A549 (cell line): Measurements from ENCODE around the gene HIPK3. TPM values are rescaled to one million over a fixed set of nuclear protein-coding genes. Genes with fewer than 3 reads are reported as not detected.

Source experiments
- ATAC-seq, 2 experiments: fragments of 200-7000 bp in 1 of 2; fragments of >200 bp in 1 of 2; cut with Nextera tagmentation in 1 of 2; cut with Tn5 transposase in 1 of 2; 3 replicates each; pipeline versions ENCODE4 v1.8.0 to v1.9.1; 2018 to 2020; ENCODE audit warnings: mild to moderate bottlenecking in 1 of 2, moderate library complexity in 1 of 2
- CTCF ChIA-PET: fragments of 300-600 bp; sonication (Branson Sonifier 250); formaldehyde crosslinking; extraction: SDS; loops from one replicate; lab custom pipeline; 2021; ENCODE audit warnings: antibody characterized with exemption, inconsistent platforms; lab: Yijun Ruan, JAX
- POLR2A ChIA-PET: fragments of 350-600 bp; formaldehyde crosslinking; extraction: SDS; loops from one replicate; lab custom pipeline; 2021; ENCODE audit warnings: antibody characterized with exemption, inconsistent platforms; lab: Yijun Ruan, JAX
- DNase-seq, 2 experiments: peaks; one replicate each; pipeline versions ENCODE4 v3.0.0 to v3.0.0-alpha.2; 2011 to 2016; ENCODE audit warnings: low read depth in 1 of 2, low spot score in 1 of 2
- FAIRE-seq: peaks from 2 replicates; lab custom pipeline; 2011; peaks lifted over from hg19 to GRCh38; lab: Jason Lieb, UNC
- H3K27ac ChIP-seq, 2 experiments: fragments of >200 bp; sonication (Bioruptor Twin); formaldehyde crosslinking; 3 replicates each; pipeline ENCODE4 v1.5.1; 2016 to 2017
- H3K4me1 ChIP-seq: fragments of >200 bp; sonication (Bioruptor Twin); formaldehyde crosslinking; 3 replicates; pipeline ENCODE4 v1.6.1; 2016
- H3K4me2 ChIP-seq: fragments of >200 bp; sonication (Bioruptor Twin); formaldehyde crosslinking; 3 replicates; pipeline ENCODE4 v1.6.1; 2016
- H3K4me3 ChIP-seq: fragments of >200 bp; sonication (Bioruptor Twin); formaldehyde crosslinking; 3 replicates; pipeline ENCODE4 v1.5.1; 2016
- H3K9me3 ChIP-seq: fragments of >200 bp; sonication (Bioruptor Twin); formaldehyde crosslinking; 3 replicates; pipeline ENCODE4 v1.6.1; 2016
- CBX2 ChIP-seq: fragments of 200-600 bp; sonication (generic); IDR thresholded peaks from 2 replicates; pipeline ENCODE4 v1.6.1; 2016; ENCODE audit warnings: low read depth, mild to moderate bottlenecking, borderline replicate concordance
- CEBPB ChIP-seq, 2 experiments: fragments of >200 bp in 1 of 2; sonication (Bioruptor Twin) in 1 of 2; formaldehyde crosslinking in 1 of 2; IDR thresholded peaks; 2 replicates each; pipeline ENCODE4 v1.6.1; 2012 to 2016
- CHD2 ChIP-seq: fragments of 150-350 bp; IDR thresholded peaks from 2 replicates; pipeline ENCODE4 v1.6.1; 2014; ENCODE audit warnings: low read length; ENCODE audit not compliant: partially characterized antibody
- EHF ChIP-seq: fragments of 250-450 bp; sonication (Bioruptor Pico); IDR thresholded peaks from 2 replicates; pipeline ENCODE4 v1.5.0; 2020; ENCODE audit warnings: mild to moderate bottlenecking
- FOSB ChIP-seq: fragments of 250-450 bp; sonication (Bioruptor Pico); IDR thresholded peaks from 2 replicates; pipeline ENCODE4 v1.5.0; 2020; ENCODE audit warnings: mild to moderate bottlenecking, moderate library complexity
- GATA3 ChIP-seq: IDR thresholded peaks from 2 replicates; pipeline ENCODE4 v1.6.1; 2012; ENCODE audit warnings: borderline replicate concordance
- HOXA7 ChIP-seq: fragments of 250-450 bp; sonication (Bioruptor Pico); IDR thresholded peaks from 2 replicates; pipeline ENCODE4 v1.5.0; 2020; ENCODE audit warnings: mild to moderate bottlenecking, moderate library complexity
- KDM1A ChIP-seq: fragments of 200-600 bp; sonication (generic); IDR thresholded peaks from 2 replicates; pipeline ENCODE4 v1.6.1; 2016; ENCODE audit warnings: low read depth, mild to moderate bottlenecking
- NFE2L2 ChIP-seq: fragments of 150-350 bp; conservative IDR thresholded peaks from 2 replicates; pipeline ENCODE4 v1.6.1; 2014; ENCODE audit warnings: low read length
- PHF8 ChIP-seq: fragments of 200-600 bp; sonication (generic); IDR thresholded peaks from 2 replicates; pipeline ENCODE4 v1.6.1; 2016; ENCODE audit warnings: low read depth, mild to moderate bottlenecking, antibody characterized with exemption, moderate library complexity, borderline replicate concordance
- POLR2A ChIP-seq: IDR thresholded peaks from 2 replicates; pipeline ENCODE4 v1.6.1; 2012; ENCODE audit warnings: mild to moderate bottlenecking, low read length
- POLR2AphosphoS2 ChIP-seq: conservative IDR thresholded peaks from 2 replicates; pipeline ENCODE4 v1.6.1; 2012; ENCODE audit warnings: low read length, improper control_type of control experiment, inconsistent platforms
- RAD21 ChIP-seq, 2 experiments: fragments of >200 bp in 1 of 2; sonication (Bioruptor Twin) in 1 of 2; formaldehyde crosslinking in 1 of 2; IDR thresholded peaks in 1 of 2; conservative IDR thresholded peaks in 1 of 2; 2 replicates in 1 of 2; 3 replicates in 1 of 2; pipeline ENCODE4 v1.6.1; 2012 to 2018; ENCODE audit warnings: inconsistent platforms in 1 of 2
- RFX5 ChIP-seq: fragments of 450-650 bp; IDR thresholded peaks from 2 replicates; pipeline ENCODE4 v1.7.1; 2014; ENCODE audit warnings: antibody characterized with exemption, mild to moderate bottlenecking, moderate library complexity
- SMC3 ChIP-seq: fragments of >200 bp; sonication (Bioruptor Twin); formaldehyde crosslinking; IDR thresholded peaks from 3 replicates; pipeline ENCODE4 v1.6.1; 2018; ENCODE audit warnings: inconsistent platforms
- TFCP2L1 ChIP-seq: fragments of 250-450 bp; sonication (Bioruptor Pico); IDR thresholded peaks from 2 replicates; pipeline ENCODE4 v1.5.0; 2021; ENCODE audit warnings: mild to moderate bottlenecking
- ZSCAN20 ChIP-seq: fragments of 250-450 bp; sonication (Bioruptor Pico); IDR thresholded peaks from 2 replicates; pipeline ENCODE4 v1.8.0; 2022; ENCODE audit warnings: mild to moderate bottlenecking, moderate library complexity
- WGBS: methylation state at CpG from one replicate; pipeline ENCODE4 v1.1.6; 2017; ENCODE audit errors: missing lambda C conversion rate; 5-methylcytosine and 5-hydroxymethylcytosine counted together
- polyA plus RNA-seq, 4 experiments: library from polyadenylated mRNA; depleted of rRNA in 3 of 4; stranded (reverse); fragments of >200 nt; fragmentation: RNase III in 1 of 4; extraction: RNeasy Plus Mini Kit Qiagen cat#74134 plus additional on column Dnase treatment in 1 of 4; gene quantifications; 2 replicates in 3 of 4; 3 replicates in 1 of 4; pipeline ENCODE4 v1.2.3, GENCODE V29; 2011 to 2017
- TF ChIP-seq, protein P1 (sequence below): fragments of >200 bp; sonication (Bioruptor Twin); formaldehyde crosslinking; IDR thresholded peaks from 3 replicates; pipeline ENCODE4 v1.5.1; 2016
- TF ChIP-seq, protein P2 (sequence below): IDR thresholded peaks from 2 replicates; pipeline ENCODE4 v1.6.1; 2012
- TF ChIP-seq, protein P3 (sequence below): fragments of 200-600 bp; sonication (generic); IDR thresholded peaks from 2 replicates; pipeline ENCODE4 v1.6.1; 2016; ENCODE audit warnings: antibody characterized with exemption, mild to moderate bottlenecking, moderate library complexity
- TF ChIP-seq, protein P4 (sequence below): fragments of 150-350 bp; IDR thresholded peaks from 2 replicates; pipeline ENCODE4 v1.6.1; 2014; ENCODE audit warnings: low read depth, mild to moderate bottlenecking, low read length

Gene HIPK3
- polyA plus RNA-seq, 2 of the 4 experiments (the other 2 are of a cell fraction) = 15.1 to 31.6 TPM

DNA sequence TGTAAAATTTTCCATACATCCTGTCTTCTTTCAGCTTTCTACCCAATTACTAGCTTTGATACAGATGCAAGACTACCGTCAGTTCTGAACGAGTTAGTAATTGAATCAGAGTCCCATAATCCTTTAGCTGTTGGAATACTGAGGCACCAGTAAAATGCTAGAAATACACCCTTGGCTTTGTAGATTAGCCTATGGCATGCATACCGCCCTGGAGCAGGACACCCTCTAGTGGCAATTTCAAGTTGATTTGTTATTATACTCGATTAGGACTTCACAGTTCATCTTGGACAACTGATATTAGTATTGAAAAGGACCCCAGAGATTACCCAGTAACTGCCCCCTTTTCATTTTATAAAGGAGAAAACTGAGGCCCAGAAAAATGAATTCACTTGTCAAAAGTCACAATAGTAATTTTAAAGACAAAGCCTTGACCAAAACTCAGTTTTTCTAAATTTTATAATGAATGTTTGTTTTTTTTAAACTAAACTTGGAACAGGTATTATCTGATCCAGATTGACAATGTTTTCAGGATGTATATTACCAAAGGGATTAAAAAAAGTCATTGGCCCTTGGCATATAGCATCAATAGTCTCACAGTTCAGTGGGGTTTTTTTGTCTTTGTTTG is 72.6 kb downstream of the HIPK3 start:
- POLR2A ChIA-PET = interaction anchor here (0.6 kb wide), 1 partner anchor 196 kb away, joined by 3 read pairs; no protein-coding TSS in a partner anchor
- peak; percentile 80 to 82 for TF ChIP-seq RAD21 (conservative IDR thresholded peaks at IDR 0.05 in 1 of 2, IDR thresholded peaks at IDR 0.05 in 1 of 2)
- TF ChIP-seq SMC3 = peak; percentile 81
- no peak for TF ChIP-seq CEBPB (IDR thresholded peaks at IDR 0.05)
- TF ChIP-seq, protein P1, sequence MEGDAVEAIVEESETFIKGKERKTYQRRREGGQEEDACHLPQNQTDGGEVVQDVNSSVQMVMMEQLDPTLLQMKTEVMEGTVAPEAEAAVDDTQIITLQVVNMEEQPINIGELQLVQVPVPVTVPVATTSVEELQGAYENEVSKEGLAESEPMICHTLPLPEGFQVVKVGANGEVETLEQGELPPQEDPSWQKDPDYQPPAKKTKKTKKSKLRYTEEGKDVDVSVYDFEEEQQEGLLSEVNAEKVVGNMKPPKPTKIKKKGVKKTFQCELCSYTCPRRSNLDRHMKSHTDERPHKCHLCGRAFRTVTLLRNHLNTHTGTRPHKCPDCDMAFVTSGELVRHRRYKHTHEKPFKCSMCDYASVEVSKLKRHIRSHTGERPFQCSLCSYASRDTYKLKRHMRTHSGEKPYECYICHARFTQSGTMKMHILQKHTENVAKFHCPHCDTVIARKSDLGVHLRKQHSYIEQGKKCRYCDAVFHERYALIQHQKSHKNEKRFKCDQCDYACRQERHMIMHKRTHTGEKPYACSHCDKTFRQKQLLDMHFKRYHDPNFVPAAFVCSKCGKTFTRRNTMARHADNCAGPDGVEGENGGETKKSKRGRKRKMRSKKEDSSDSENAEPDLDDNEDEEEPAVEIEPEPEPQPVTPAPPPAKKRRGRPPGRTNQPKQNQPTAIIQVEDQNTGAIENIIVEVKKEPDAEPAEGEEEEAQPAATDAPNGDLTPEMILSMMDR = peak; percentile 89
- TF ChIP-seq, all 56 proteins: peak for 3
- no peak overlapping the region for H3K4me2 ChIP-seq
- no peaks in the 10 kb centered on the region for H3K9me3 ChIP-seq
- H3K4me1 ChIP-seq = peaks cover 14% of the 10 kb centered on the region; the same call in 2 of the 3 replicates
- CTCF ChIA-PET = interaction anchor here (0.6 to 4.3 kb wide), 22 partner anchors 8 to 380 kb away, joined by 3 to 45 read pairs (median 3); partner anchors contain the start of gene CSTF3
- ATAC-seq (peak; percentile 82 to 95), FAIRE-seq (no peak), DNase-seq (peak; percentile 44 to 76)
- 15% methylated on average over 4 of the region's 4 CpGs for WGBS
- no peak overlapping the region for H3K27ac ChIP-seq
- no peak overlapping the region for H3K4me3 ChIP-seq

DNA sequence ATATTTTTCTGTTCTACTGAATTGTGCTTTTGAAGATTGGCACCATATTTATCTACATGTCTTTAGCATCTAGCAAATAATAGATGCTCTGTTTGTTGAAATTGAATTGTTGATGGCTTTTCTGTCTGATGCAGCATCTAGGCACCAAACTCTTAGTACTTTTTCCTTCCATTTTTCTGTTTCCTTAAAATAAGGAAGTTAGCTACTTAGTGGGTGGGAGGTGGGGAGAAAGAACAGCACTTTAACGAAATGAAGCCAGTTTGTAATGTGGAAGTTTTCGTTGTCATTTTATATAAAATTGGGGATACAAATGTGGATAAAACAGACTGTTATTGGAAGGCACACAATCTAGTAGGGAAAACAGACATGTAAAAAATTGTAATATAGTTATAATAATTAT is 76.6 kb downstream of the HIPK3 start:
- TF ChIP-seq KDM1A (no peak), POLR2A (no peak), HOXA7 (CRISPR knock-in tag) (no peak), ZSCAN20 (CRISPR knock-in tag) (no peak), GATA3 (no peak)
- ATAC-seq (no peak), FAIRE-seq (no peak), DNase-seq (no peak)
- WGBS = 95% methylated on average over 2 of the region's 2 CpGs
- no peaks in the 10 kb centered on the region for H3K4me1 ChIP-seq
- H3K4me2 ChIP-seq = no peak overlapping the region
- ChIA-PET CTCF (interaction anchor here (1.6 kb wide), 1 partner anchor 168 kb away, joined by 4 read pairs; no protein-coding TSS in a partner anchor), POLR2A (no interaction called here)
- H3K9me3 ChIP-seq = no peaks in the 10 kb centered on the region
- no peak overlapping the region for H3K4me3 ChIP-seq
- H3K27ac ChIP-seq = no peak overlapping the region

DNA sequence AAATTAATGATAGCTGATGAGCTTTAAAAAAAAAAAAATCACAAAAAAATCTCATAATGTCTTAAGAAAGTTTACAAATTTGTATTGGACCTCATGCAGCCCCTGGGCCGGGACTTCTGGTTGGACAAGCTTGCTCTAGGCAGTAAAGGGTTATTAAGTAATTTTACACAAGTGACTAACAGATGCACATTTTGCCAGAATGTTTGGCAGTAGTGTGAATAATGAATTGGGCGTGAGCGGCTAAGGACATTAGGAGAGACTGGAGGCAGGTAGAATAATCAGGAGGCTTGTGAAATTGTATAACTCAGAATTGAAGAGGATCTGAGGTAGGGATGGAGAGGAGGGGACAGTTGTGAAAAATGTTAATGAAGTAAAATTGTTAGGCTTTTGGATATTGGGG is 77.4 kb downstream of the HIPK3 start:
- ATAC-seq (no peak), DNase-seq (no peak), FAIRE-seq (no peak)
- 91% methylated on average over 3 of the region's 3 CpGs for WGBS
- H3K4me3 ChIP-seq = no peak overlapping the region
- H3K4me1 ChIP-seq = no peaks in the 10 kb centered on the region
- ChIA-PET POLR2A (no interaction called here), CTCF (interaction anchor here (0.6 to 1.6 kb wide), 2 partner anchors 10 to 170 kb away, joined by 3 to 5 read pairs; no protein-coding TSS in a partner anchor)
- H3K9me3 ChIP-seq = no peaks in the 10 kb centered on the region
- no peak for TF ChIP-seq TFCP2L1 (CRISPR knock-in tag)
- no peak for TF ChIP-seq PHF8
- TF ChIP-seq, protein P2, sequence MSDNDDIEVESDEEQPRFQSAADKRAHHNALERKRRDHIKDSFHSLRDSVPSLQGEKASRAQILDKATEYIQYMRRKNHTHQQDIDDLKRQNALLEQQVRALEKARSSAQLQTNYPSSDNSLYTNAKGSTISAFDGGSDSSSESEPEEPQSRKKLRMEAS = no peak
- TF ChIP-seq, protein P1 = no peak
- TF ChIP-seq CBX2 = no peak
- no peak for TF ChIP-seq CEBPB (IDR thresholded peaks at IDR 0.05)
- TF ChIP-seq NFE2L2 = no peak
- TF ChIP-seq KDM1A = no peak
- TF ChIP-seq, protein P3, sequence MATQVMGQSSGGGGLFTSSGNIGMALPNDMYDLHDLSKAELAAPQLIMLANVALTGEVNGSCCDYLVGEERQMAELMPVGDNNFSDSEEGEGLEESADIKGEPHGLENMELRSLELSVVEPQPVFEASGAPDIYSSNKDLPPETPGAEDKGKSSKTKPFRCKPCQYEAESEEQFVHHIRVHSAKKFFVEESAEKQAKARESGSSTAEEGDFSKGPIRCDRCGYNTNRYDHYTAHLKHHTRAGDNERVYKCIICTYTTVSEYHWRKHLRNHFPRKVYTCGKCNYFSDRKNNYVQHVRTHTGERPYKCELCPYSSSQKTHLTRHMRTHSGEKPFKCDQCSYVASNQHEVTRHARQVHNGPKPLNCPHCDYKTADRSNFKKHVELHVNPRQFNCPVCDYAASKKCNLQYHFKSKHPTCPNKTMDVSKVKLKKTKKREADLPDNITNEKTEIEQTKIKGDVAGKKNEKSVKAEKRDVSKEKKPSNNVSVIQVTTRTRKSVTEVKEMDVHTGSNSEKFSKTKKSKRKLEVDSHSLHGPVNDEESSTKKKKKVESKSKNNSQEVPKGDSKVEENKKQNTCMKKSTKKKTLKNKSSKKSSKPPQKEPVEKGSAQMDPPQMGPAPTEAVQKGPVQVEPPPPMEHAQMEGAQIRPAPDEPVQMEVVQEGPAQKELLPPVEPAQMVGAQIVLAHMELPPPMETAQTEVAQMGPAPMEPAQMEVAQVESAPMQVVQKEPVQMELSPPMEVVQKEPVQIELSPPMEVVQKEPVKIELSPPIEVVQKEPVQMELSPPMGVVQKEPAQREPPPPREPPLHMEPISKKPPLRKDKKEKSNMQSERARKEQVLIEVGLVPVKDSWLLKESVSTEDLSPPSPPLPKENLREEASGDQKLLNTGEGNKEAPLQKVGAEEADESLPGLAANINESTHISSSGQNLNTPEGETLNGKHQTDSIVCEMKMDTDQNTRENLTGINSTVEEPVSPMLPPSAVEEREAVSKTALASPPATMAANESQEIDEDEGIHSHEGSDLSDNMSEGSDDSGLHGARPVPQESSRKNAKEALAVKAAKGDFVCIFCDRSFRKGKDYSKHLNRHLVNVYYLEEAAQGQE = no peak
- TF ChIP-seq POLR2AphosphoS2 = no peak
- TF ChIP-seq, protein P4, sequence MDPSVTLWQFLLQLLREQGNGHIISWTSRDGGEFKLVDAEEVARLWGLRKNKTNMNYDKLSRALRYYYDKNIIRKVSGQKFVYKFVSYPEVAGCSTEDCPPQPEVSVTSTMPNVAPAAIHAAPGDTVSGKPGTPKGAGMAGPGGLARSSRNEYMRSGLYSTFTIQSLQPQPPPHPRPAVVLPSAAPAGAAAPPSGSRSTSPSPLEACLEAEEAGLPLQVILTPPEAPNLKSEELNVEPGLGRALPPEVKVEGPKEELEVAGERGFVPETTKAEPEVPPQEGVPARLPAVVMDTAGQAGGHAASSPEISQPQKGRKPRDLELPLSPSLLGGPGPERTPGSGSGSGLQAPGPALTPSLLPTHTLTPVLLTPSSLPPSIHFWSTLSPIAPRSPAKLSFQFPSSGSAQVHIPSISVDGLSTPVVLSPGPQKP = no peak
- TF ChIP-seq RFX5 = no peak
- TF ChIP-seq EHF = no peak
- no peak for TF ChIP-seq FOSB (CRISPR knock-in tag)
- TF ChIP-seq CHD2 = no peak
- no peak overlapping the region for H3K4me2 ChIP-seq
- no peak overlapping the region for H3K27ac ChIP-seq
